GM23338 (cell line): Measurements from ENCODE around the gene TOP1. TPM values are rescaled to one million over a fixed set of nuclear protein-coding genes. Genes with fewer than 3 reads are reported as not detected.

ENCODE experiments used
- ATAC-seq: fragments of 200-7000 bp; cut with Tn5 transposase; 3 replicates; pipeline ENCODE4 v1.9.1; 2020
- DNase-seq: peaks from one replicate; pipeline ENCODE4 v3.0.0-alpha.2; 2015; ENCODE audit warnings: low spot score
- H2AFZ ChIP-seq: fragments of 200-600 bp; sonication (generic); 2 replicates; pipeline ENCODE4 v1.8.0; 2016; ENCODE audit warnings: antibody characterized with exemption, mild to moderate bottlenecking, moderate library complexity
- H3F3A ChIP-seq: fragments of 200-600 bp; sonication (generic); replicated peaks from 2 replicates; pipeline ENCODE4 v1.8.0; 2017; ENCODE audit warnings: antibody characterized with exemption, mixed run types, low read depth
- H3K27ac ChIP-seq: fragments of 200-600 bp; sonication (generic); 2 replicates; pipeline ENCODE4 v1.6.1; 2016; ENCODE audit warnings: low read depth
- H3K27me3 ChIP-seq: fragments of 200-600 bp; sonication (generic); 2 replicates; pipeline ENCODE4 v1.8.0; 2016; ENCODE audit warnings: mild to moderate bottlenecking, mixed run types, moderate library complexity; ENCODE audit not compliant: insufficient read depth
- H3K36me3 ChIP-seq: fragments of 200-600 bp; sonication (generic); 2 replicates; pipeline ENCODE4 v1.8.0; 2016; ENCODE audit warnings: mild to moderate bottlenecking; ENCODE audit not compliant: insufficient read depth
- H3K4me1 ChIP-seq: fragments of 200-600 bp; sonication (generic); 2 replicates; pipeline ENCODE4 v1.8.0; 2016; ENCODE audit warnings: mild to moderate bottlenecking, moderate library complexity; ENCODE audit not compliant: insufficient read depth
- H3K4me2 ChIP-seq: fragments of 200-600 bp; sonication (generic); 2 replicates; pipeline ENCODE4 v1.7.1; 2017; ENCODE audit warnings: mixed run types
- H3K4me3 ChIP-seq: fragments of 200-600 bp; sonication (generic); 2 replicates; pipeline ENCODE4 v1.6.1; 2016; ENCODE audit warnings: mixed run types
- H3K79me2 ChIP-seq: fragments of 200-600 bp; sonication (generic); replicated peaks from 2 replicates; pipeline ENCODE4 v1.8.0; 2017; ENCODE audit warnings: mild to moderate bottlenecking; ENCODE audit not compliant: insufficient read depth
- H3K9me2 ChIP-seq: fragments of 200-600 bp; sonication (generic); 2 replicates; pipeline ENCODE4 v1.8.0; 2017; ENCODE audit not compliant: insufficient read depth
- H4K20me1 ChIP-seq: fragments of 200-600 bp; sonication (generic); replicated peaks from 2 replicates; pipeline ENCODE4 v1.8.0; 2017; ENCODE audit warnings: mild to moderate bottlenecking; ENCODE audit not compliant: insufficient read depth
- H3K27ac Mint-ChIP-seq: 2 replicates; pipeline ENCODE4 v1.8.0; 2020; ENCODE audit warnings: inconsistent platforms, mild to moderate bottlenecking, moderate library complexity, mixed read lengths
- H3K27me3 Mint-ChIP-seq: 3 replicates; pipeline ENCODE4 v1.8.0; 2022; ENCODE audit warnings: low read depth, mild to moderate bottlenecking, moderate library complexity, mixed read lengths, inconsistent platforms; ENCODE audit not compliant: insufficient read depth, poor library complexity
- H3K36me3 Mint-ChIP-seq: 3 replicates; pipeline ENCODE4 v1.8.0; 2021; ENCODE audit warnings: low read depth, mild to moderate bottlenecking, inconsistent platforms, moderate library complexity, mixed read lengths
- H3K4me1 Mint-ChIP-seq: 3 replicates; pipeline ENCODE4 v1.8.0; 2020; ENCODE audit warnings: mild to moderate bottlenecking, inconsistent platforms, mixed read lengths
- H3K4me3 Mint-ChIP-seq: 3 replicates; pipeline ENCODE4 v1.8.0; 2021; ENCODE audit warnings: moderate library complexity, mild to moderate bottlenecking, inconsistent platforms, mixed read lengths
- H3K9me3 Mint-ChIP-seq: 3 replicates; pipeline ENCODE4 v1.8.0; 2020; ENCODE audit warnings: moderate library complexity, mild to moderate bottlenecking, inconsistent platforms, mixed read lengths
- CREB1 ChIP-seq: fragments of 250-450 bp; sonication (Bioruptor Pico); IDR thresholded peaks from 2 replicates; pipeline ENCODE4 v1.5.0; 2020; ENCODE audit warnings: low read depth, mild to moderate bottlenecking, moderate library complexity
- CTCF ChIP-seq, 2 experiments: fragments of 200-600 bp in 1 of 2; sonication (generic) in 1 of 2; conservative IDR thresholded peaks; 2 replicates each; pipeline versions ENCODE4 v1.5.1 to v1.6.1; 2016 to 2017; ENCODE audit warnings: antibody characterized with exemption in 2 of 2, low read depth in 2 of 2, mild to moderate bottlenecking in 2 of 2, moderate library complexity in 1 of 2
- ETS1 ChIP-seq: IDR thresholded peaks from 2 replicates; pipeline ENCODE4 v1.6.1; 2016; ENCODE audit warnings: antibody characterized with exemption
- EZH2 ChIP-seq: fragments of 200-600 bp; sonication (generic); IDR thresholded peaks from one replicate; pipeline ENCODE4 v1.8.0; 2017; ENCODE audit warnings: antibody characterized with exemption, mild to moderate bottlenecking, low read depth; ENCODE audit not compliant: unreplicated experiment
- EZH2phosphoT487 ChIP-seq: fragments of 200-600 bp; sonication (generic); IDR thresholded peaks from one replicate; pipeline ENCODE4 v1.8.1; 2018; ENCODE audit warnings: antibody characterized with exemption; ENCODE audit not compliant: unreplicated experiment
- JUNB ChIP-seq: IDR thresholded peaks from one replicate; pipeline ENCODE4 v1.6.1; 2016; ENCODE audit warnings: antibody characterized with exemption; ENCODE audit not compliant: unreplicated experiment
- NANOG ChIP-seq: IDR thresholded peaks from 2 replicates; pipeline ENCODE4 v1.6.1; 2016; ENCODE audit warnings: antibody characterized with exemption, borderline replicate concordance
- POLR2AphosphoS5 ChIP-seq: IDR thresholded peaks from 2 replicates; pipeline ENCODE4 v1.6.1; 2016; ENCODE audit warnings: antibody characterized with exemption, low read depth
- REST ChIP-seq: IDR thresholded peaks from one replicate; pipeline ENCODE4 v1.6.1; 2018; ENCODE audit warnings: antibody characterized with exemption; ENCODE audit not compliant: unreplicated experiment
- STAT1 ChIP-seq: IDR thresholded peaks from one replicate; pipeline ENCODE4 v1.6.1; 2016; ENCODE audit warnings: antibody characterized with exemption; ENCODE audit not compliant: unreplicated experiment
- ZNF114 ChIP-seq: fragments of 250-450 bp; sonication (Bioruptor Pico); IDR thresholded peaks from 2 replicates; pipeline ENCODE4 v1.5.0; 2020; ENCODE audit warnings: mild to moderate bottlenecking, moderate library complexity
- ZNF331 ChIP-seq: fragments of 250-450 bp; sonication (Bioruptor Pico); IDR thresholded peaks from 2 replicates; pipeline ENCODE4 v1.5.0; 2020; ENCODE audit warnings: low read depth, mild to moderate bottlenecking, moderate library complexity
- ZNF462 ChIP-seq: fragments of 250-450 bp; sonication (Bioruptor Pico); IDR thresholded peaks from 2 replicates; pipeline ENCODE4 v1.5.0; 2020; ENCODE audit warnings: mild to moderate bottlenecking, moderate library complexity
- polyA plus RNA-seq: library from polyadenylated mRNA; unstranded; fragments of >200 nt; fragmentation: Nextera tagmentation; extraction: Ambion mirVana; gene quantifications from 2 replicates; pipeline ENCODE4 v1.2.1, GENCODE V29; 2016
- total RNA-seq: library from RNA; depleted of rRNA; stranded (reverse); fragments of >200 nt; shearing (Covaris generic); gene quantifications from 2 replicates; pipeline ENCODE4 v1.2.3, GENCODE V29; 2014

The TOP1 gene
- total and polyA plus RNA-seq, 2 experiments from 2014 or later = 62.4 to 101 TPM

- peaks cover 100% of the 10 kb centered on the region for H3K79me2 ChIP-seq
- no peak overlapping the region for H3K4me3 ChIP-seq
- Mint-ChIP-seq H3K9me3 (no peaks in the 10 kb centered on the region), H3K4me1 (peaks cover 46% of the 10 kb centered on the region), H3K27me3 (peaks cover 1% of the 10 kb centered on the region), H3K36me3 (peaks cover 11% of the 10 kb centered on the region), H3K27ac (no peak overlapping the region), H3K4me3 (no peak overlapping the region)
- H3K27ac ChIP-seq = no peak overlapping the region
- H3K9me2 ChIP-seq = no peaks in the 10 kb centered on the region
- no peaks in the 10 kb centered on the region for H3F3A ChIP-seq
- peaks cover 74% of the 10 kb centered on the region for H4K20me1 ChIP-seq
- DNase-seq (no peak), ATAC-seq (no peak)
- TF ChIP-seq NANOG (no peak), EZH2phosphoT487 (no peak), STAT1 (no peak), ETS1 (no peak), CTCF (conservative IDR thresholded peaks at IDR 0.05; ENCODE audit: low read depth in 2 of 2) (no peak), JUNB (no peak), ZNF331 (CRISPR knock-in tag) (no peak), ZNF462 (CRISPR knock-in tag) (no peak), CREB1 (CRISPR knock-in tag) (no peak), REST (no peak), ZNF114 (CRISPR knock-in tag) (no peak), POLR2AphosphoS5 (no peak), EZH2 (no peak)
- H3K27me3 ChIP-seq = no peaks in the 10 kb centered on the region
- H3K36me3 ChIP-seq = no peaks in the 10 kb centered on the region
- peaks cover 11% of the 10 kb centered on the region for H3K4me1 ChIP-seq
- no peak overlapping the region for H2AFZ ChIP-seq
- H3K4me2 ChIP-seq = no peak overlapping the region
These were observed 122.7 kb downstream of the TOP1 start for GRCh38 chr20:41151134-41151869.
